Measurements from ENCODE around the gene ZNF286A.
A peak's percentile ranks its signal among the peaks of the same experiment; 100 is the strongest.
"Not testable (repeated sequence)": the region's sequence is repeated elsewhere in the genome, so short reads cannot be mapped to it uniquely, and the experiment has no call there.

ZNF286A gene

DNA sequence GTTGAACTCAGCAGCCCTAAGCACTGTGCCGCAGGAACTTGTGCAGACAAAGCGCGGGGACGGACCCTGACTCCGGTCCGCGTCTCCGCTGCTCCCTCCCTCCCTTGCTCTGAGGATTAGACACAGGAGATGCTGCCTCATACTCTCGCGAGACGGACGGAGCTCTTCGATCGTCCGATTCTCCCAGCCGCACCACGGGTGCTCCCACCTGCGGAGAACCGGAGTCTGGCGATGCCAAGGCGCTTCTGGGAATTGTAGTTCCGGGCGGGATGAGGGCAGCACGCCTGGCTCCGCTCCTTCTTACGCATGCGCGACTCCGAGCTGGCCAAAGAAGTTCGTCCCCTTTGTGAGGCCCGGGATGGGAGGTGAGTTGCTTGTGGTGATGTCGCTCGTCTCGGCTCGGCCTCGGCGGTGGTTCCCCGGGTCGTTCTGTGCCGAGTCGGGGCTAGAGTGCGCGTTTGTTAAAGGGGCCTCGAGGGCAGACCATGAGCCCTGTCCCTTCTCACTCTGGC lies at the start of gene ZNF286A:
ZNF286A (plus strand) TSS at position 340 of the 512 bp plus-strand sequence. CDS start 578 bp downstream, outside the sequence.
- DNase-seq: peak; percentile 99

DNA sequence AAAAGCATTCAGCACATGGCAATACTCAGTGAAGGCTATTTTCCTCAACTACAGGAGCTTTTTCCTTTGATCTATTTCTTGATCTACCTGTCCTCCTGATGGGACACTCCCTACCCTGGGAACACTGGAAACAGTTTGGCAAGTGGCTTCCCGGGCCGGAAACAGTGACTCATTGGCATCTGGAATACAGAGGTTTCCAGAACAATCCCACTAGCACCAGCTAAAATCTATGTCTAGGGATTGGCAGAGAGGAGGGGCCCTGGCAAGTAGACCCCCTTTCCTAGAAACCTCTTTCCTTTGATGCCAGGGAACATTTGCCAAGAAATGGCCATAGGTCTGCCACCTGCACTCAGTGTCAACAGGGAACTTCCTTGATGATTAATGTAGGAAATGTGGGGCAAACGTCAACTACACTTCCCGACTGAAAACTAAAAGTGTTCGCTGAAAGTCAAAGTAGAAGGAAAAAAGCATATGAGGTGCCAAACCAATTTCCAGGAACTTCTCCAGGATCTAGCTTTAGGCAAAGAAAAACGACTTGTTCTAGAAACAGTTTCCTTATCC lies 49.6 kb upstream of the ZNF286A start:
- DNase-seq: no peak

DNA sequence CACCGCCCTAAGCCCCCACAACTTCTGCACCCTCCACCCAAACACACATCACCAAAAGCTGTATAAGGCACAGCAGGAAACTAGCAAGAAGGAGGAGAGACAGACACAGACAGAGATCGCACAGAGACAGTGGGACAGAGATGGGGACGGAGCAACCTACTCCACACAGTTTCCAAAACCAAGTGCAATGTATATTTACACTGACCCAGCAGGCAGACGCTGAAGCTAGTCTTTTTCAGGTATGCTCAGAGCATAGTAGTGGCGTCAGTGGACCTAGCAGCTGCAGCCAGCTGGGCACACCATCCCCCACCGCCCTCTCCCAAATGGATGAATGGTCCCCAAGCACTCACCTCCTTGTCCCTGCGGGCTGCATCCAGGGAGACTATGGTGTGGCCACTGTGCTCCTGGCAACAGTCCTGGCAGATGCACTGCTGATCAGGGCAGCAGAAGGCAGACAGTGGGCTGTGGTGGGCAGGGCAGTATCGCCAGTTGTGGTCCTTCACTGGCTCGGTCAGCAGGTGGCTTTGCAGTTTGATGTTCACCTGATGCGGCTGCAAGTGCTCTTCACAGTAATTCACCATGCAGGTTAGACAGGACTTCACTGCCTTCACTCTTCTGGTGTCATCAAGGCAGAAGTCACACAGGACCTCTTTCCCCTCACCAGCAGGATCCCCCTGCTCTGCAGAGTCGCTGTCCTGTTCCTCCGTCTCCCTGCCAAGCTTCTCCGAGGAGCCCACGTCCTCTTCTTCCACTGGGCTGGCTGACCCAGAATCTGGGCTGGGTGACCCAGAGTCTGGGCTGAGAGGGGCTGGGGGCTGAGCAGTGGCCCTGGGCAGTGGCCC lies 48.6 kb upstream of the ZNF286A start:
- DNase-seq: no peak

DNA sequence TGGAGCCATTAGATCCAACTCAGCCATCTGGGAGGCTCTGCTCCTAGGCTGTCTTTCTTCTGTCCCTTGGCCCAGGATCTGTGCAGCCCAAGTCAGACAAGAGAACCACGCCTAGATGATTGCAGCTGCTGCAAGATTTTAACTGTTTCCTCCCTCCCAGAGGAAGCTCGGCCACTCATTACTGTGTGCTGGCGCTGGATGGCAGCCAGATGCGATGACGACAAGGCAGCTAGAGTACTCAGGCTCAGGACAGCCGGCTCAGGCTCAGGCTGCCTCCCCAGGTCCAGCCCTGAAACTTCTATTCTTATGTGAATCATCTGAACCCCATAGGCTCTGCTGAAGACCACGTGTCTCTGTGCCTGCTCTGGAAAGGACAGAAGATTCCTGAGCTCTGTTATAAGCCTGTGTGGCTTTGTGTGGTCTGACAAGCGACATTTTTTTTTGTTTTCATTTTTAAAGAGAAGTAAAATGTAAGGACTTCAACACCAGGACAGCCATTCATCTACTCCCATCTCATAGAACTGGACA lies 47.9 kb upstream of the ZNF286A start:
- peak; percentile 63 for DNase-seq

DNA sequence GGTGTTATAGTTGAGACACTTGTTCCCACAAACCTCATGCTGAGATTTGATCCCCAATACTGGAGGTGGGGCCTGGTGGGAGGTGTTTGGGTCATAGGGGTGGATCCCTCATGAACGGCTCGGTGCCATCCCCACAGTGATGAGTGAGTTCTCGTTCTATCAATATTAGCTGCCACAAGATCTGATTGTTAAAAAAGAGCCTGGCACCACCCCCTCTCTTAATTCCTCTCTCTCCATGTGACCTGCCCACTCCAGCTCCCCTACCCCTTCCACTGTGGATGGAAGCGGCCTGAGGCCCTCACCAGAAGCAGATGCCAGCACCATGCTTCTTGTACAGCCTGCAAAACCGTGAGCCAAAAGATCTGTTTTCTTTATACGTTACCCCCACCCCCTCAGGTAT lies 46.6 kb upstream of the ZNF286A start:
- no peak for DNase-seq

DNA sequence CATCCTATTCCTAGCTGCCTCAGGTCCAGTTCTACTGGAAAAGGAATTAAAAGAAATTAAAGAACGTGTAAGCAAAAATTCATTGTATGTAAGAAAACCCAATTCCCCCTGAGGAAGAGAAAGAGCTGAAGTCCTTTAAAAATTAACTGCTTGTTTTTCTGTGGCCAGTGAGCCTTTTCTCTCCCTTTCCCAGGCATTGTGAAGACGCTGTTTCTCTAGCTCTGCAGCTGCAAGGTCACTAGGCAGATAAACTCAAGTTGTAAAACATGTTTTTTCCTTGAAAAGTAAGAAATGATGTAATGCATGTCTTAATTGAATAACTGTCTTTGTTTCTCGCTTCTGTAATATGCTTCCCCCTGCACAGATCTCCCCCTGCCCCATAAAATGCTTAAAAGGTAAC lies 45.2 kb upstream of the ZNF286A start:
- DNase-seq: not testable (repeated sequence)

DNA sequence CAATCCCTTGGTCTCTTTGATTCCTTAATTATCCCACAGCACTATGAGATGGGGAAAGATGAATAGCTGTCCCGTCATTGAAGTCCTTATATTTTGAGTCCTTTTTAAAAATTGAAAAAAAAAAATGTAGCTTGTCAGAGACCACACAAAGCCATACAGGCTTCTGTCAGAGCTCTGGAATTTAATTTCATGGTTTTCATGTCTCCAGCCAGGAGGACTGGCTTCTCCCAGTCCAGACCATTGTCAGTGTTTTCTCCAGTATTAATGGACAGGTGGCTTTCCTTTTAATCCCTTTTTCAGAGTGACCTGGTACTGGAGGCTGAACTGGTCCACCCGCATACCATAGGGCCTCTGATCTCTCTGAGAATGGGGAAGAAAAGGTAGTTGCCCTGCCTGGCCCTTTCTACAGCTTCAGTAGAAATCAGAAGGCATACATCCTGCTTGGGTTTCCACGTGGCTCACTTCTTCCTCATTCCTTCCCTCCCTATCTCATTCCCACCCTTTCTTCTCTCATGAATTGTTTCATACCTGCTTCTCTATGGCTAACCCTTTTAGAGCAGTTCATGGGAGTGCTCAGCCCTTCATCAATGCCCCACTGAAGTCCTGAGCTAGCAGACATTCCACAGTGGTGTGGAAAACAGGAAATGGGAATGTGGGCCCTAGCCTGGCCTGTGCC lies 44.5 kb upstream of the ZNF286A start:
- no peak for DNase-seq

DNA sequence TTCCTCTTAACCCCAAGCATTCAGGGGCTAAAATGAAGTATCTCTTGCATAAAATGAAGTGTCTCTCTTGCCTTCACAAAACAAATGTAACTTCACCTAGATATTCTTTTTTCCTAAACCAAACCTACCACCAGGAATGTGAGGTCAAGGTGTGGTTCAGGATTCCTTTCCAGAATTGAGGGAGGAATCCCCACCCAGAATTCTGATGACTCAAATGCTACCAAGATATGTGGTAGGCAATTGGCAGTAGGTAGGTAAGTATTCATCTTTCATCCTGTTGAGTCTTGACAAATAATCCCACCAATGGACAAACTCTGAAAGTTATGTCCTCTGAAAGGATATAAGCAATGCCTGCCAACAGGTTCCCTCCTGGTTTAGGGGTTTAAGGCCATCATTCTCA lies 41.7 kb upstream of the ZNF286A start:
- DNase-seq: no peak

DNA sequence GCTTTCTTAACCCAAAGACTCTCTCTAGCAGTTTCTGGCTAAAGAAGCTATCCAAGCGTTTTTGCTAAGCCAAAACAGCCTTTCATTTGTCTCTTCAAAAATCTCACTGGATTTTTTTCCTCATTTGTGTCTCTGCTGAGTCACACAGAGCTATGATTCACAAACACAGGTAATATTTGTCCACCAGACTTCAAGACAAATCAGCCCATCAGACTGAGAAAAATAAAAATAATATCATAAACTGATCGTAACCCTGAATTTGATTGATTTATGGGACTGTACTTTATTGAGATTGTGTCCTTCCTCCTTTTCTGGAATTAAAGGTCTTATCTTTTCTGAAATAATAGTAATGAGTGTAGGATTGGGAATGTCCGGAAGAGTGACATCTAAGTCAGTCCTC lies 41.3 kb upstream of the ZNF286A start:
- DNase-seq: no peak

DNA sequence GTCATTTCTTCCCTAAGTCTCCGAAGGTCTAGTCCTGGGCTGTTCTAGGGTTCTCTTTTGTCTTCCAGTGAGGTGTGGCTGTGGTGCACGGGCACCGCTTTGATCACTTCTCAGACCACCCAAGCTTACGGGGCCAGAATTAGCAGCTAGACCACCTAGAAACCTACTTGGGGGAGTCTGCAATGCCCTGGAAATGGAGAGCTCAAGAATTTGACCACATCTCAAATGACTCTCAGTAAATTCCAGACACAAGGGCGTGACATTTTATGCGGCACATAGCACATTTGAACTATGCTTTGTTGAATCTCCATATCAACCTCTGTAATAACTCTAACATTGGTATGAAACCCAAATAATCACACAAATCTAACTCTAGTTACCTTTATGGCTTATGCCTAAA lies 40.3 kb upstream of the ZNF286A start:
- no peak for DNase-seq

DNA sequence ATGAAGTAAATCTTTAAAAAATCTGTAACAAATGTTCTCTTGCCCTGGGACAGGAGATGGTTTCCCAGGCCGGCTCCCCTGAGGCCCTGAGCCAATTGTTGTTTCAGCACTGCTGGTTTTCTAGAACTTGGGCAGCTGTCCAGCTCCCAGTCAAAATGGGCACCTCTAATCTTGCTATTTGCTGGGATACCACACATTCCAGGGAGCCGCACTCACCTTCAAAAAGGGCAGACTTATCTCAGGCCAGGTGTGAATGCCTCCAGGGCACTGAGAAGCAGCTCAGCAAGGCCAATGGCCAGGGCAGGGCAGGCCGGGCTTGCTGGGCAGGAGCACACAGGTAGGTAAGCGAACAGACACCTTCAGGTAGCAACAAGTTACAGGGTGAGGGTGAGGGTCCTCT lies 39.9 kb upstream of the ZNF286A start:
- DNase-seq: no peak

DNA sequence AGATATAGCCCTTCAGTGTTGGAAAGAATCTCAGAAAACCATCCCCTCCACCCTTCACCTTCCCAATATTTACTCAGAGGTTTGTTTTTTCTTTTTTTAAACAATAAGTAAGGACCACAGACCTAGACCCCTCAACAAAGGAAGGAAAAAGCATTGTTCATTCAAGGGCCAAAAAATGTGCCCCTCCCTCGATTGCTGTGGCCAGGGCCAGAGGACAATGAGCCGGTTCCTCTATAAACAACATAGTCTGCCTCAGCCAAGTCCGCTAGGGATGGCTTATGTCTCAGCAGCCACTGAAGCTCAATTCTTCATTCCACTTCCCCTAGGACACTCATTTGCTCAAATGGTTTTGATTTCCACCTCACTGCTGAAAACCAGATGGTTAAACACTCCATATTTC lies 39.5 kb upstream of the ZNF286A start:
- no peak for DNase-seq

DNA sequence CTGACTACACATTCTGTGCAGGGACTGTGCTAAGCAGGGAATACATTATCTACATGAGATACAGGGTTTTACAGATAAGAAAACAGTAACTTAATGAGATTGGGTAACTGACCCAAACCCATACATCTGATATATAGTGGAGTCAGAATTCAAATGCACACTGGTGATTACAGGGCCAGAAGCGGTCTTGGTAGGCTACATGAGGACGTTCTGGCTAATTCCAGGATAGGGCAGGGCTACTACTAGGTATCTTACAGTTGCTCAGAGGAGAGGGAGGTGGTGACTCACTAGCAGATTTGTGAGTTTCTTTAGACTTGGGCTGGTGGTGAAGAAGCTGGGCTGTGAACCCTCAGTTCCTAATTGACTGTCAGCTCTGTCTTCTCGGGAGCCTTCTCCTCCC lies 36.9 kb upstream of the ZNF286A start:
- DNase-seq: no peak

DNA sequence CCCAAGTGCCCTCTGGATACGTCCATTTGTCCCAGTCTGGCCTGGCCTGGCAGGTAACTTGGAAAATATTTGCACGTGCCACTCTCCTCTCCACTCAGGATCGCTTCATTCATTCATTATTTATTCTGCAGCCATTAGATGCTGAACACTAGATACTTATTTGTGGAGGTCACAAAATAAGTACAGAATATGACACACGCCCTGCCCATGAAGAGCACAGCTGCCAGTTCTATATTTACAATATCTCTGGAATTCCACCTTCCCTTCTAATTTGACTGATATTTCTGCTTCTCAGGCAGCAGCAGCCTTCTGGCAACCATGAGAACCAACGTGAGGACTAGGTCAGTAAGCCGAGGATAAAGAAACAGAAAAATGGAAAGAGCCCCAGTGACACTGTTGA lies 36.4 kb upstream of the ZNF286A start:
- no peak for DNase-seq

DNA sequence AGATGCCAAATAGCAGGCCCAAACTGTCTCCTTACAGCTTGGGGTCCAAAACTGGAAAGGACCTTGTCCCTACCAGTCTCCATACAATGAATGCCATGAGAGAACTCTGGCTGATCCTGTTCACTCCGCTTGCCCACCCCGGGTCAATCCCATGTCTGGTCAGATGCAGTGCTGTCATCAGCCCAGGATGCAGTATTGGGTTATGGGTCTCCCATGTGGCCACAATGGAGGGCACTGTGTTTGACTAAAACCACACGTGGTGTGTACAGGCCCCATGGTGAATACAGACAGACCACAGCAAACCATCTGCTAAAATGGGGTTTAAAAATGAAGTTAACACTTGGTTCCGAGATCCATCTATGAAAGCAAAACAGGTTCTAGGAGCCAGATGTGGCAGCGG lies 35.9 kb upstream of the ZNF286A start:
- DNase-seq: no peak

DNA sequence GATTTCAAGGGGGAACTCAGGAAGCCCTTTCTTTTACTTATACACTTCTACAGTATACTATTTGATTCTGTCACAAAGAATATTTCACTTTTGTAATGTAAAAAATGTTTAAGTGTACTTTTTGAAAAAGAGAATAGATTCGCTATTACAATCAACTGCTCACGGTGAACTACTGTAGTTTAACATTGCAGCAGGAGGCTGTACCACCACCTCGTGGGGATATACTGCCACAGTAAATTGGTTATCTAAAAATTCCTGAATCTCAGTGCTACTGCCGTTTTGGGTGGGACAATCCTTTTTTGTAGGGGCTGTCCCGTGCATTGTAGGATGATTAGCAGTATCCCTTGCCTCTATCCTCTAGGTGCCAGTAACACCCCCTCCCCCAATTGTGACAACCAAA lies 30.0 kb upstream of the ZNF286A start:
- DNase-seq: not testable (repeated sequence)

DNA sequence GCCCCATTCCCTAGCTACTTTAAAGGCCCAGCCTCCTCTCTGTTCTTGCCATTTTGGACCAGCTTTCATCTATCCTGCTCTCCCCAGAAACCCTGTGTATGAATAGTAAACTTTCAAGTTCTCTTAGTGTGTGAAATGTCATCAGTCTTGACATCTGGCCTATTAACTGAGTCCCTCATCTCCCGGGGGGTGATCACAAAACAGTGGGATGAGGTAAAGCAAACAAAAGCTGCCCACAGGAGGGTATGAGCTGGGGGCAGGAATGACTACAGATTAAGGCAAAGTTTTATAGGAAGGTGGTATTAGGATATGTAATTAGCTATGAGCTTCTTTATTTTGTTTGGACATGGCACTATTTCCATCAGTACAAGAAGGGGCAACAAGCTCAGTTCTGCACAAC lies 24.9 kb upstream of the ZNF286A start:
- not testable (repeated sequence) for DNase-seq

DNA sequence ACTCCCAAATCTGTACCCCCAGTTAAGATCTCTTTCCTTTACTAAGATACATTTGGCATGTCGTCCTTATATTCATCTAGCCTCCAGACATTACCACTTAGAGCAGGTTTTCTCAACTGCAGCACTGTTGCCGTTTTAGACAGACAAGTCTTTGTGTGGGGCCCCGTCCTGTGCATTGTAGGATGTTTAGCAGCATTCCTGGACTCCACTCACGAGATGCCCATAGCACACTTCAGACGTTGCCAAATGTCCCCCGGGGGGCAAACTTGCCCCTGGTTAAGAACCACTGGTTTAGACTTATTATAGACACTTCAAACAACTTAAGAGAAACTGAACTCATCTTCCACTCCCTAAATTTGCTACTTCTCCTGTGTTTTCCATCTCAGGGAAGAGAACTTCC lies 23.6 kb upstream of the ZNF286A start:
- not testable (repeated sequence) for DNase-seq

DNA sequence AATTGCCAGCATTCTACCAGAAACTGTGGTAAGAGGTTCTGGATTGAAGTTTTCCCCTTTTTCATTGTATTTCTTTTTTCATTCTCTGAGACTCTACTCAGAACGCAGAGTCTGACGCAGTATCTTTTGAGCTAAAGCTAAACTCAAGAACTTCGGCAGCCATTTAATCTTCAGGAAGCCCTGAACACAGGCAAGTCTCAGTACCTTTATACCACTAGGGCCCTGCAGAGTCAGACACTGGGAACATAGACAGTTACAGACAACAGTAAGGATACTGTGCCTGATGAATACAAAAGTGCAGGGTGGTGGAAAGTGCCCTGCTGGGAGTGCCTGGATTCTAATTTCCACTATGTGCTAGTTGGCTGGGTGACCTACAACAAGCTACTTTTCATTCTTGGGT lies 16.4 kb upstream of the ZNF286A start:
- DNase-seq: peak; percentile 15

DNA sequence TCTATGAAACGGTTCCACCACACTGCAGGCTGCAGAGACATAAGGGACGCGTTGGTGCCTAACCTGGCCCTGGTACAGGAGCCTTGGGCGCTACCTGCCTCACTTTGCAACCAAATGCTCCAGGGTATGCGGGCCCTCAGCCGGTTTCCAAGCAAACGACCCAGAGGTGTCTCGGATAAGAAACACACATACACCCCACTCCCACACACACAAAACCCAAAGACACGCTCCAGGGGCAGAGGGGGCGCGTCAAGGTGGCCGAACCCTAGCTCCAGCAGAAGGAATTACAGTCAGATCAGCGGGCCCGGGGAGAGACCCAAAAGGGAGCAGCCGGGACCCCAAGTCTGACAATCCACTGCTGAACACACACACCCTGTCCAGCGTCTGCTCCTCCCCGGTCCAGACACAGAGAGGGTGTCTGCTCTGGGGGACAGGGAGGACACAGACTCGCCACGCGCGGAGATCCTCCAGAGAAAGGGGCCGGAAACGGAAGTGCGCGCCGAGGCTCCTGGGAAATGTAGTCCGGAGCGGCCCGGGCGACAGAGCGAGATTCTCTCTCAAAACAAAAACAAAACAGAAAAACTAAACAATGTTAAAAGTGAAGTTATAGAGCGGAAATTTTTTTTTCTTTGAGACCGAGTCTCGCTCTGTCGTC lies 15.6 kb upstream of the ZNF286A start, which contains the start of gene TRIM16:
TRIM16 (minus strand) TSS at position 488 of the 655 bp plus-strand sequence. CDS start 32,702 bp downstream, outside the sequence.
- DNase-seq: peak; percentile 85

DNA sequence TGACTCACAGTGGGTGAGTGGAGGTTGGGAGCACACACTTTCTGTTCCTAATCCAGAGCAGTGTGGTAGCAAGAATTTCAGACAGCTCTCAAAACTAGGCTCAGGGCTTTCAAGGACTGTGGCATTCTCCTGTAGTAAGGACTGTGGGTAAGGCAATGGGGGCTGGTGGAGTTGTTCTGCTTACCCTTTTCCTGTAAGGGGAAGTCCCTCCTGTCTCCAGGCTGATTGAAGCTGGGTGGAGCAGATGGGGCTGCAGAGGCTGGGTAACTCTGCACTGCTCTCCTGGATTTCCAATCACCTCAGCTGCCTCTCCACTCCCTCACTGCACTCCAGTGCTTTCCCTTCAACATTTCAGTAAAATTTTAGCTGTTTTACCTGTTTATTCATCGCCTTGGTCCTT lies 12.1 kb upstream of the ZNF286A start:
- not testable (repeated sequence) for DNase-seq

DNA sequence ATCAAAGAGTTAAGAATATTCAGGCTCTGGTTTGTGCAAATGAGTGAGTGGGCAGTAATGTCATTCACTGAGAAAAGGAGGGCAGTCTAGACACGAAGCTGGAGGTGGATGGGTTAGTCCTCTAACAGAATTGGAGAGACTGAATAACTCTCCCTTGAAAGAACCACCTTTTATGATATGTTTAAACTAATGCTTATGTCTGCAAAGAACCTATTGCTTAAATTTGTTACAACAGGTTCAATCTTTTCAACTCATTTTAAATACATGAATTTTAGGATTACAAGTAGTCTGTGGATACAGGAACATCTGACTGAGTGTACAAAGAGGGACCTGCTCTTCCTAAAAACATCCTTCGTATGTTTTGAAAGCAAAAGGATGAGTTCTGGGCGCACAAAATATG lies 585 bp upstream of the ZNF286A start:
- DNase-seq: not testable (repeated sequence)

DNA sequence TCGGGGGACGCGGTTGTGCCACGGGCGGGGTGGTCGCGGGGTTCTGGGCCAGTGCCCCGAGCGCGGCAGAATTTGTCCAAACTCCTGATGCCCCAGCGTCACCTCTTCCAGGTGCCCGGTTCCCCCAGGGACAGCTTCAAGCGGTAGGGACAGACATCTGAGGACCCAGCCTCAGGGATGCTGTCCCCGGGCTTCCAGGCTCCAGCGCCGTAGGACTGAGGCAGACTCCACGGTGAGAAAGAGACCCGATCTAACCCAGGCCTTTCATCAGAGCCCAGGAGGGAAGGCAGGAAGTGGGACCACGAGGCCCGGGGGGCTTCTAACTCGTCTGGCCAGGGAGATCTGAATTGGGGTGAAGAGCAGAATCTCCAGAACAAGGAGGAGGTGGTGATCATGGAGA lies 385 bp downstream of the ZNF286A start:
- not testable (repeated sequence) for DNase-seq
